ENCODE results near the gene C2CD2L. TPM values are rescaled to one million over a fixed set of nuclear protein-coding genes. Genes with fewer than 3 reads are reported as not detected.

Gene C2CD2L
- 10 to 100 TPM; 28.3 to 28.4 TPM for total RNA-seq

GRCh38 chr11:119106564-119107537 is at the start of gene C2CD2L:
C2CD2L (plus strand) TSS chr11:119107344; CDS start chr11:119107742, 398 bp downstream.

GRCh38 chr11:119067371-119068222 is 39.5 kb upstream of the C2CD2L start, which contains the start of gene VPS11:
VPS11 (plus strand) TSS chr11:119067818; CDS start chr11:119067824, 6 bp downstream.

GRCh38 chr11:119084663-119085436 is 22.3 kb upstream of the C2CD2L start, which contains the start of gene HMBS:
HMBS (plus strand) TSS chr11:119084881; CDS start chr11:119085034, 153 bp downstream.

GRCh38 chr11:119101759-119102423 is 5.3 kb upstream of the C2CD2L start, which contains the start of gene DPAGT1:
DPAGT1 (minus strand) TSS chr11:119101853; CDS start chr11:119101655, 198 bp downstream.

GRCh38 chr11:119121008-119121810 is 14.1 kb downstream of the C2CD2L start, which contains the start of gene HINFP:
HINFP (plus strand) TSS chr11:119121580; CDS start chr11:119126945, 5,365 bp downstream.

GRCh38 chr11:119149018-119149785 is 42.1 kb downstream of the C2CD2L start, which contains the start of gene ABCG4:
ABCG4 (plus strand) TSS chr11:119149052; CDS start chr11:119149966, 914 bp downstream.

Other genes with a start within 250 kb of the C2CD2L start
- under 1 TPM; 0.17 to 0.20 TPM for gene CXCR5, start 223.5 kb upstream of the C2CD2L start, total RNA-seq
- gene BCL9L, start 181.4 kb upstream of the C2CD2L start, total RNA-seq = 10 to 100 TPM; 96.7 to 99.1 TPM
- gene UPK2, start 151.0 kb upstream of the C2CD2L start, total RNA-seq = not detected
- not detected for gene FOXR1, start 135.6 kb upstream of the C2CD2L start, total RNA-seq
- 10 to 100 TPM; 41.0 to 47.5 TPM for gene CENATAC, start 109.2 kb upstream of the C2CD2L start, total RNA-seq
- gene RPS25, start 89.0 kb upstream of the C2CD2L start, total RNA-seq = 1,000 to 10,000 TPM; 1,829 to 1,882 TPM
- 10 to 100 TPM; 49.5 to 54.4 TPM for gene TRAPPC4, start 88.6 kb upstream of the C2CD2L start, total RNA-seq
- gene SLC37A4, start 76.5 kb upstream of the C2CD2L start, total RNA-seq = 10 to 100 TPM; 20.0 to 20.4 TPM
- 100 to 1,000 TPM; 111 to 123 TPM for gene HYOU1, start 50.1 kb upstream of the C2CD2L start, total RNA-seq
- 10 to 100 TPM; 34.2 to 36.2 TPM for gene VPS11, start 39.5 kb upstream of the C2CD2L start, total RNA-seq
- 10 to 100 TPM; 16.4 to 16.7 TPM for gene HMBS, start 22.5 kb upstream of the C2CD2L start, total RNA-seq
- gene DPAGT1, start 5.5 kb upstream of the C2CD2L start, total RNA-seq = 10 to 100 TPM; 46.7 to 49.2 TPM
- gene HINFP, start 14.2 kb downstream of the C2CD2L start, total RNA-seq = 10 to 100 TPM; 47.6 to 48.7 TPM
- gene ABCG4, start 41.7 kb downstream of the C2CD2L start, total RNA-seq = not detected
- gene NLRX1, start 61.4 kb downstream of the C2CD2L start, total RNA-seq = 10 to 100 TPM; 24.2 to 24.3 TPM
- gene NHERF4, start 78.1 kb downstream of the C2CD2L start, total RNA-seq = under 1 TPM; 0.51 to 0.81 TPM
- gene CBL, start 99.0 kb downstream of the C2CD2L start, total RNA-seq = 10 to 100 TPM; 41.3 to 47.0 TPM
- 1 to 10 TPM; 1.1 to 1.5 TPM for gene MCAM, start 209.8 kb downstream of the C2CD2L start, total RNA-seq
- gene RNF26, start 227.2 kb downstream of the C2CD2L start, total RNA-seq = 10 to 100 TPM; 29.8 to 30.5 TPM
- not detected for gene C1QTNF5, start 233.5 kb downstream of the C2CD2L start, total RNA-seq
- gene MFRP, start 239.4 kb downstream of the C2CD2L start, total RNA-seq = not detected